ENCODE results near the gene KRT33B.
"Not testable (repeated sequence)": the region's sequence is repeated elsewhere in the genome, so short reads cannot be mapped to it uniquely, and the experiment has no call there.

DNA sequence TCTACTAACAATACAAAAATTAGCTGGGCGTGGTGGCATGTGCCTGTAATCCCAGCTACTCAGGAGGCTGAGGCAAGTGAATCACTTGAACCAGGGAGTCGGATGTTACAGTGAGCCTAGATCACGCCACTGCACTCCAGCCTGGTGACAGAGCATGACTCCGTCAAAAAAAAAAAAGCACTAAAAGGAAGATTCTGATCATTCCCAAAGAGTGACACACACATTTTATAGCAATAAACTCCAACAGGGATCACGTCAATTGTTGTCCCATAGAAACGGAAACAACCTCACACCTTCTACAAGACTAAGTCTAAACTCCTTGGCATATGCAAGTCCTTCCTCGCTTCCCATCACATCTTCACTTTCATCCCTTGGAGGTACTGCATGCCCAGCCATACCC, 10.5 kb upstream of the KRT33B start:
- not testable (repeated sequence) for TF ChIP-seq JUN (CRISPR knock-in tag; IDR thresholded peaks at IDR 0.05); NFYB (CRISPR knock-in tag; conservative IDR thresholded peaks at IDR 0.05; ENCODE audit: low read depth); TEAD4 (CRISPR knock-in tag; IDR thresholded peaks at IDR 0.05); CREM (CRISPR knock-in tag; IDR thresholded peaks at IDR 0.05); MLX (CRISPR knock-in tag; IDR thresholded peaks at IDR 0.05); NR2C2 (CRISPR knock-in tag; IDR thresholded peaks at IDR 0.05); ZNF423 (CRISPR knock-in tag; IDR thresholded peaks at IDR 0.05)
- TF ChIP-seq, protein P1, sequence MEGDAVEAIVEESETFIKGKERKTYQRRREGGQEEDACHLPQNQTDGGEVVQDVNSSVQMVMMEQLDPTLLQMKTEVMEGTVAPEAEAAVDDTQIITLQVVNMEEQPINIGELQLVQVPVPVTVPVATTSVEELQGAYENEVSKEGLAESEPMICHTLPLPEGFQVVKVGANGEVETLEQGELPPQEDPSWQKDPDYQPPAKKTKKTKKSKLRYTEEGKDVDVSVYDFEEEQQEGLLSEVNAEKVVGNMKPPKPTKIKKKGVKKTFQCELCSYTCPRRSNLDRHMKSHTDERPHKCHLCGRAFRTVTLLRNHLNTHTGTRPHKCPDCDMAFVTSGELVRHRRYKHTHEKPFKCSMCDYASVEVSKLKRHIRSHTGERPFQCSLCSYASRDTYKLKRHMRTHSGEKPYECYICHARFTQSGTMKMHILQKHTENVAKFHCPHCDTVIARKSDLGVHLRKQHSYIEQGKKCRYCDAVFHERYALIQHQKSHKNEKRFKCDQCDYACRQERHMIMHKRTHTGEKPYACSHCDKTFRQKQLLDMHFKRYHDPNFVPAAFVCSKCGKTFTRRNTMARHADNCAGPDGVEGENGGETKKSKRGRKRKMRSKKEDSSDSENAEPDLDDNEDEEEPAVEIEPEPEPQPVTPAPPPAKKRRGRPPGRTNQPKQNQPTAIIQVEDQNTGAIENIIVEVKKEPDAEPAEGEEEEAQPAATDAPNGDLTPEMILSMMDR (IDR thresholded peaks at IDR 0.05) = not testable (repeated sequence)
- TF ChIP-seq, protein P2, sequence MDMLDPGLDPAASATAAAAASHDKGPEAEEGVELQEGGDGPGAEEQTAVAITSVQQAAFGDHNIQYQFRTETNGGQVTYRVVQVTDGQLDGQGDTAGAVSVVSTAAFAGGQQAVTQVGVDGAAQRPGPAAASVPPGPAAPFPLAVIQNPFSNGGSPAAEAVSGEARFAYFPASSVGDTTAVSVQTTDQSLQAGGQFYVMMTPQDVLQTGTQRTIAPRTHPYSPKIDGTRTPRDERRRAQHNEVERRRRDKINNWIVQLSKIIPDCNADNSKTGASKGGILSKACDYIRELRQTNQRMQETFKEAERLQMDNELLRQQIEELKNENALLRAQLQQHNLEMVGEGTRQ (CRISPR knock-in tag; IDR thresholded peaks at IDR 0.05) = not testable (repeated sequence)
- TF ChIP-seq, protein P3, sequence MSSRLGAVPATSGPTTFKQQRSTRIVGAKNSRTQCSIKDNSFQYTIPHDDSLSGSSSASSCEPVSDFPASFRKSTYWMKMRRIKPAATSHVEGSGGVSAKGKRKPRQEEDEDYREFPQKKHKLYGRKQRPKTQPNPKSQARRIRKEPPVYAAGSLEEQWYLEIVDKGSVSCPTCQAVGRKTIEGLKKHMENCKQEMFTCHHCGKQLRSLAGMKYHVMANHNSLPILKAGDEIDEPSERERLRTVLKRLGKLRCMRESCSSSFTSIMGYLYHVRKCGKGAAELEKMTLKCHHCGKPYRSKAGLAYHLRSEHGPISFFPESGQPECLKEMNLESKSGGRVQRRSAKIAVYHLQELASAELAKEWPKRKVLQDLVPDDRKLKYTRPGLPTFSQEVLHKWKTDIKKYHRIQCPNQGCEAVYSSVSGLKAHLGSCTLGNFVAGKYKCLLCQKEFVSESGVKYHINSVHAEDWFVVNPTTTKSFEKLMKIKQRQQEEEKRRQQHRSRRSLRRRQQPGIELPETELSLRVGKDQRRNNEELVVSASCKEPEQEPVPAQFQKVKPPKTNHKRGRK (CRISPR knock-in tag; IDR thresholded peaks at IDR 0.05; ENCODE audit: borderline replicate concordance) = not testable (repeated sequence)
- TF ChIP-seq, protein P4, sequence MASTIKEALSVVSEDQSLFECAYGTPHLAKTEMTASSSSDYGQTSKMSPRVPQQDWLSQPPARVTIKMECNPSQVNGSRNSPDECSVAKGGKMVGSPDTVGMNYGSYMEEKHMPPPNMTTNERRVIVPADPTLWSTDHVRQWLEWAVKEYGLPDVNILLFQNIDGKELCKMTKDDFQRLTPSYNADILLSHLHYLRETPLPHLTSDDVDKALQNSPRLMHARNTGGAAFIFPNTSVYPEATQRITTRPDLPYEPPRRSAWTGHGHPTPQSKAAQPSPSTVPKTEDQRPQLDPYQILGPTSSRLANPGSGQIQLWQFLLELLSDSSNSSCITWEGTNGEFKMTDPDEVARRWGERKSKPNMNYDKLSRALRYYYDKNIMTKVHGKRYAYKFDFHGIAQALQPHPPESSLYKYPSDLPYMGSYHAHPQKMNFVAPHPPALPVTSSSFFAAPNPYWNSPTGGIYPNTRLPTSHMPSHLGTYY (CRISPR knock-in tag; IDR thresholded peaks at IDR 0.05) = not testable (repeated sequence)
- TF ChIP-seq, protein P5, sequence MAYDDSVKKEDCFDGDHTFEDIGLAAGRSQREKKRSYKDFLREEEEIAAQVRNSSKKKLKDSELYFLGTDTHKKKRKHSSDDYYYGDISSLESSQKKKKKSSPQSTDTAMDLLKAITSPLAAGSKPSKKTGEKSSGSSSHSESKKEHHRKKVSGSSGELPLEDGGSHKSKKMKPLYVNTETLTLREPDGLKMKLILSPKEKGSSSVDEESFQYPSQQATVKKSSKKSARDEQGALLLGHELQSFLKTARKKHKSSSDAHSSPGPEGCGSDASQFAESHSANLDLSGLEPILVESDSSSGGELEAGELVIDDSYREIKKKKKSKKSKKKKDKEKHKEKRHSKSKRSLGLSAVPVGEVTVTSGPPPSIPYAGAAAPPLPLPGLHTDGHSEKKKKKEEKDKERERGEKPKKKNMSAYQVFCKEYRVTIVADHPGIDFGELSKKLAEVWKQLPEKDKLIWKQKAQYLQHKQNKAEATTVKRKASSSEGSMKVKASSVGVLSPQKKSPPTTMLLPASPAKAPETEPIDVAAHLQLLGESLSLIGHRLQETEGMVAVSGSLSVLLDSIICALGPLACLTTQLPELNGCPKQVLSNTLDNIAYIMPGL (CRISPR knock-in tag; IDR thresholded peaks at IDR 0.05) = not testable (repeated sequence)

All from WTC11 (cell line).